ENCODE results near the gene TMEM50A. TPM values are rescaled to one million over a fixed set of nuclear protein-coding genes. Genes with fewer than 3 reads are reported as not detected.

Gene TMEM50A
- total and polyA plus RNA-seq, 9 of the 15 experiments (the other 6 are each of a cell fraction or from before 2014, with no cell fraction given) = 43.7 to 195 (median 137) TPM

GRCh38 chr1:25338188-25338981, at the start of gene TMEM50A (continued):
- TF ChIP-seq FOXM1 (IDR thresholded peaks at IDR 0.05; ENCODE audit: low read depth) (no peak), FOXM1 (CRISPR knock-in tag; IDR thresholded peaks at IDR 0.05; ENCODE audit: low read depth) (0 out of 2 replicates have a peak, but pooled peaks have one; percentile 52), SREBF2 (CRISPR knock-in tag; IDR thresholded peaks at IDR 0.05) (no peak), MIER1 (IDR thresholded peaks at IDR 0.05; ENCODE audit: low read depth) (no peak), NCOA6 (IDR thresholded peaks at IDR 0.05) (peak; percentile 91), PRPF4 (IDR thresholded peaks at IDR 0.05; ENCODE audit: insufficient read depth, low read depth, low read length, poor library complexity, severe bottlenecking) (no peak), ZNF318 (IDR thresholded peaks at IDR 0.05; ENCODE audit: borderline replicate concordance in 1 of 2, low read depth in 1 of 2) (no peak), TAF7 (tag; IDR thresholded peaks at IDR 0.05) (peak; percentile 38; the same call in 1 of the 2 replicates), FOSL1 (tag; conservative IDR thresholded peaks at IDR 0.05) (no peak; the same call in 1 of the 2 replicates), CSDE1 (IDR thresholded peaks at IDR 0.05) (no peak), SP2 (IDR thresholded peaks at IDR 0.05; ENCODE audit: extremely low read depth, low read depth, low read length, poor library complexity, severe bottlenecking) (no peak), KLF16 (IDR thresholded peaks at IDR 0.05) (no peak), RFX1 (IDR thresholded peaks at IDR 0.05) (no peak), FOXP1 (CRISPR knock-in tag; IDR thresholded peaks at IDR 0.05) (0 out of 2 replicates have a peak, but pooled peaks have one; percentile 56), NR2C1 (IDR thresholded peaks at IDR 0.05) (no peak), NR2C1 (tag; IDR thresholded peaks at IDR 0.05) (no peak), ZNF280A (IDR thresholded peaks at IDR 0.05; ENCODE audit: low read depth, partially characterized antibody) (no peak), ZC3H8 (IDR thresholded peaks at IDR 0.05) (no peak), BCL6 (CRISPR knock-in tag; IDR thresholded peaks at IDR 0.05) (no peak), CC2D1A (IDR thresholded peaks at IDR 0.05) (peak; percentile 72; the same call in 1 of the 2 replicates), LEF1 (IDR thresholded peaks at IDR 0.05) (no peak)
